GM12878 (cell line): ENCODE measurements around the gene SFXN1. TPM values are rescaled to one million over a fixed set of nuclear protein-coding genes. Genes with fewer than 3 reads are reported as not detected.
"Not testable (repeated sequence)": the region's sequence is repeated elsewhere in the genome, so short reads cannot be mapped to it uniquely, and the experiment has no call there.

Source experiments
- ATAC-seq: fragments of 200-7000 bp; cut with Tn5 transposase; 3 replicates; pipeline ENCODE4 v1.9.1; 2020; ENCODE audit warnings: mild to moderate bottlenecking, moderate library complexity
- BruUV-seq: library from RNA; stranded (reverse); fragments of 400-500 nt; replicated peaks from 2 replicates; lab custom pipeline; 2021; lab: Mats Ljungman, UMichigan
- CTCF ChIA-PET: fragments of 300-600 bp; sonication (Branson Sonifier 250); formaldehyde crosslinking; extraction: SDS; loops from one replicate; lab custom pipeline; 2021; ENCODE audit warnings: inconsistent platforms; lab: Yijun Ruan, JAX
- POLR2A ChIA-PET: fragments of 350-600 bp; formaldehyde crosslinking; extraction: SDS; loops from one replicate; lab custom pipeline; 2021; ENCODE audit warnings: inconsistent platforms; lab: Charles Lee
- RAD21 ChIA-PET: fragments of 300-600 bp; sonication (Branson Sonifier 250); formaldehyde crosslinking; loops from one replicate; lab custom pipeline; 2023; ENCODE audit warnings: antibody characterized with exemption; ENCODE audit not compliant: unreplicated experiment; lab: Charles Lee
- SMC1A ChIA-PET: fragments of 300-600 bp; sonication (Branson Sonifier 250); formaldehyde crosslinking; loops from one replicate; lab custom pipeline; 2023; ENCODE audit not compliant: unreplicated experiment, uncharacterized antibody; lab: Charles Lee
- DNase-seq: peaks from one replicate; pipeline ENCODE4 v3.0.0-alpha.2; 2011; ENCODE audit warnings: low read depth, low spot score
- FAIRE-seq: peaks from 3 replicates; lab custom pipeline; 2011; peaks lifted over from hg19 to GRCh38; lab: Jason Lieb, UNC
- H2AFZ ChIP-seq: 2 replicates; pipeline ENCODE4 v1.6.0; 2011; ENCODE audit warnings: low read depth, low read length, control low read depth; ENCODE audit not compliant: control insufficient read depth
- H3K27ac ChIP-seq: 2 replicates; pipeline ENCODE4 v1.5.1; 2011; ENCODE audit warnings: control low read depth; ENCODE audit not compliant: control insufficient read depth, insufficient read depth
- H3K27me3 ChIP-seq, 2 experiments: replicated peaks in 1 of 2; 2 replicates each; pipeline versions ENCODE4 v1.6.0 to v1.6.1; 2011; ENCODE audit warnings: low read length in 1 of 2; ENCODE audit not compliant: control insufficient read depth in 2 of 2, insufficient read depth in 2 of 2
- H3K36me3 ChIP-seq, 2 experiments: 2 replicates each; pipeline ENCODE4 v1.5.1; 2011; ENCODE audit warnings: low read length in 1 of 2; ENCODE audit not compliant: control insufficient read depth in 2 of 2, insufficient read depth in 2 of 2
- H3K4me1 ChIP-seq: 2 replicates; pipeline ENCODE4 v1.6.1; 2011; ENCODE audit warnings: mild to moderate bottlenecking, low read length, moderate library complexity, mixed read lengths; ENCODE audit not compliant: control insufficient read depth, insufficient read depth
- H3K4me2 ChIP-seq: 2 replicates; pipeline ENCODE4 v1.6.0; 2011; ENCODE audit warnings: control low read depth; ENCODE audit not compliant: control insufficient read depth, insufficient read depth
- H3K4me3 ChIP-seq: fragments of 200-600 bp; sonication (generic); 2 replicates; pipeline ENCODE4 v1.5.1; 2016
- H3K79me2 ChIP-seq: 2 replicates; pipeline ENCODE4 v1.6.0; 2011; ENCODE audit warnings: low read length; ENCODE audit not compliant: control insufficient read depth, insufficient read depth
- H3K9ac ChIP-seq: 2 replicates; pipeline ENCODE4 v1.8.0; 2011; ENCODE audit warnings: low read length, control low read depth, mixed read lengths; ENCODE audit not compliant: control insufficient read depth, insufficient read depth
- H3K9me3 ChIP-seq: replicated peaks from 3 replicates; pipeline ENCODE4 v1.5.1; 2011; ENCODE audit warnings: mild to moderate bottlenecking, low read length; ENCODE audit not compliant: control insufficient read depth, insufficient read depth
- H4K20me1 ChIP-seq: 2 replicates; pipeline ENCODE4 v1.6.0; 2011; ENCODE audit not compliant: control insufficient read depth, insufficient read depth
- CHD2 ChIP-seq: IDR thresholded peaks from 2 replicates; pipeline ENCODE4 v1.6.1; 2011; ENCODE audit warnings: low read depth, low read length, improper control_type of control experiment, borderline replicate concordance
- GABPA ChIP-seq: IDR thresholded peaks from 2 replicates; pipeline ENCODE4 v1.6.1; 2014; ENCODE audit warnings: antibody characterized with exemption, low read depth, mild to moderate bottlenecking, inconsistent platforms
- JUND ChIP-seq: IDR thresholded peaks from 2 replicates; pipeline ENCODE4 v1.6.1; 2012; ENCODE audit warnings: low read depth, mild to moderate bottlenecking, low read length, improper control_type of control experiment, moderate library complexity
- NFYB ChIP-seq: IDR thresholded peaks from 2 replicates; pipeline ENCODE4 v1.6.1; 2011; ENCODE audit warnings: low read depth, mild to moderate bottlenecking, low read length, improper control_type of control experiment, moderate library complexity; ENCODE audit not compliant: insufficient read depth
- NR2F1 ChIP-seq: fragments of 450-650 bp; conservative IDR thresholded peaks from 2 replicates; pipeline ENCODE4 v1.6.1; 2017; ENCODE audit warnings: mild to moderate bottlenecking
- POU2F2 ChIP-seq: IDR thresholded peaks from 3 replicates; pipeline ENCODE4 v1.6.1; 2011; ENCODE audit warnings: low read depth, mild to moderate bottlenecking, low read length, borderline replicate concordance
- RELA ChIP-seq: fragments of 450-650 bp; IDR thresholded peaks from 2 replicates; pipeline ENCODE4 v1.8.0; 2014; ENCODE audit warnings: borderline replicate concordance; ENCODE audit not compliant: partially characterized antibody
- SREBF1 ChIP-seq: IDR thresholded peaks from 2 replicates; pipeline ENCODE4 v1.6.1; 2012; ENCODE audit warnings: mild to moderate bottlenecking, low read length
- TARDBP ChIP-seq: IDR thresholded peaks from 2 replicates; pipeline ENCODE4 v1.6.1; 2016; ENCODE audit warnings: borderline replicate concordance
- ZBED1 ChIP-seq: IDR thresholded peaks from 2 replicates; pipeline ENCODE4 v1.6.1; 2016; ENCODE audit warnings: borderline replicate concordance
- ZNF207 ChIP-seq: fragments of 450-650 bp; IDR thresholded peaks from 2 replicates; pipeline ENCODE4 v1.6.1; 2014; ENCODE audit warnings: antibody characterized with exemption, mild to moderate bottlenecking, borderline replicate concordance
- ZZZ3 ChIP-seq: IDR thresholded peaks from 2 replicates; pipeline ENCODE4 v1.6.1; 2011; ENCODE audit warnings: low read depth; ENCODE audit not compliant: control insufficient read depth, insufficient read length
- WGBS: methylation state at CpG from one replicate; pipeline ENCODE4 v1.1.6; 2016; ENCODE audit warnings: low lambda C conversion rate; ENCODE audit not compliant: insufficient replicate concordance, insufficient coverage; ENCODE audit errors: missing lambda C conversion rate; 5-methylcytosine and 5-hydroxymethylcytosine counted together
- in situ Hi-C: fragments of 300-500 bp; cut with MboI; formaldehyde crosslinking; loops from 9 replicates; pipeline ENCODE4 v1.14.3; 2018; ENCODE audit warnings: mixed read lengths
- intact Hi-C: fragments of 100-400 bp; cut with micrococcal nuclease; formaldehyde crosslinking; loops from one replicate; pipeline ENCODE4 v1.14.2; 2022; ENCODE audit not compliant: unreplicated experiment
- polyA plus RNA-seq, 11 experiments: library from polyadenylated mRNA; depleted of rRNA in 4 of 11; unstranded in 6 of 11; stranded (reverse) in 5 of 11; fragments of >200 nt; fragmentation: Nextera tagmentation in 4 of 11; fragmentation: Illumina TruSeq in 1 of 11; extraction: Ambion mirVana in 4 of 11; extraction: Trizol in 1 of 11; gene quantifications; 1 replicate in 1 of 11; 2 replicates in 10 of 11; pipeline versions ENCODE4 v1.2.1 to v1.2.3, GENCODE V29; 2011 to 2016; ENCODE audit warnings: inconsistent platforms in 2 of 11, missing spikeins in 2 of 11, low read depth in 1 of 11
- total RNA-seq, 4 experiments: library from RNA; depleted of rRNA in 3 of 4; stranded (reverse); fragments of >200 nt in 3 of 4; fragmentation: Illumina TruSeq in 1 of 4; extraction: Trizol in 1 of 4; gene quantifications; 2 replicates each; pipeline versions ENCODE4 v1.2.1 to v1.2.3, GENCODE V29; 2013 to 2021
- TF ChIP-seq, protein P1 (sequence below): IDR thresholded peaks from 2 replicates; pipeline ENCODE4 v1.6.1; 2011; ENCODE audit warnings: mild to moderate bottlenecking, low read depth, low read length, moderate library complexity; ENCODE audit not compliant: insufficient replicate concordance
- TF ChIP-seq, protein P2 (sequence below): IDR thresholded peaks from 2 replicates; pipeline ENCODE4 v1.6.1; 2012; ENCODE audit warnings: low read depth, low read length, improper control_type of control experiment

The SFXN1 gene
- total and polyA plus RNA-seq, 10 of the 15 experiments (the other 5 are each of a cell fraction or from before 2014, with no cell fraction given) = 18.0 to 248 (median 103) TPM

DNA sequence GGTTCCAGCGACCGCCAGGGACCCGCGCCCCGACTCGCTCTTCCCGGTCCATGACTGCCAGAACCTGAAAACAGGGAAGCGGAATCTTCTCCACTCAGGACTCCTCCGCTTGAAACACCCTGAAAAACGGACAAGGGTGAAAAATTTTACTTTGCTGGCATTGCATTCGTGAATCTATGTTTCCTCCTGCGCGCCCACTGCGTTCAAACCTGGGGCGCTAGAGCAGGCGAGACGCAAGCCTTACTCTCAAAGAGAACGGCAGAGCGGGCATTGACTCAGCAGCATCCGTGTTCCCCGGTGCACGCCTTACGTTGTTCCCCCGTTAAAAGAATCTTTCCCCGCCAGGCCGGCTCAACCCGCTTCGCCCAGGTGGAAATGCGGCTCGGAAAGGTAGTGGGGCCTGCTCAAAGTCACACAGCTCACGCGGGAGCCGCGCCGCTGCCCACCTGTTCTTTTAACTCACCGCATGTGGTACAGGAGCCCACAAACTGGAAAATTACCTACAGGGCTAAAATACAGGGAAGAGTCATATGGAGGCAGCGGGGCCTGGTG, 33.4 kb upstream of the SFXN1 start:
- no peak overlapping the region for H3K4me3 ChIP-seq
- intact Hi-C loops (loop anchor here (1.0 kb wide), 1 partner anchor 494 kb away; no protein-coding TSS in a partner anchor), in situ Hi-C loops (loop anchor here (5.0 kb wide), 1 partner anchor 493 kb away; no protein-coding TSS in a partner anchor)
- no peaks in the 10 kb centered on the region for H3K36me3 ChIP-seq
- H3K27me3 ChIP-seq = peaks cover 7 to 13% of the 10 kb centered on the region in 2 experiments; a peak in 3 of 4 replicates
- H3K79me2 ChIP-seq = no peaks in the 10 kb centered on the region
- H4K20me1 ChIP-seq = no peaks in the 10 kb centered on the region
- H3K9me3 ChIP-seq = no peaks in the 10 kb centered on the region
- no peaks in the 10 kb centered on the region for H3K4me1 ChIP-seq
- SMC1A ChIA-PET = no interaction called here
- POLR2A ChIA-PET = no interaction called here
- no peak overlapping the region for H3K9ac ChIP-seq
- H3K4me2 ChIP-seq = no peak overlapping the region
- RAD21 ChIA-PET = no interaction called here
- FAIRE-seq = no peak
- CTCF ChIA-PET = no interaction called here
- ATAC-seq = no peak
- no TSS peak for BruUV-seq
- DNase-seq = no peak
- no peak overlapping the region for H3K27ac ChIP-seq
- H2AFZ ChIP-seq = no peak overlapping the region
- 34% methylated on average over 37 of the region's 37 CpGs for WGBS
- TF ChIP-seq, protein P1, sequence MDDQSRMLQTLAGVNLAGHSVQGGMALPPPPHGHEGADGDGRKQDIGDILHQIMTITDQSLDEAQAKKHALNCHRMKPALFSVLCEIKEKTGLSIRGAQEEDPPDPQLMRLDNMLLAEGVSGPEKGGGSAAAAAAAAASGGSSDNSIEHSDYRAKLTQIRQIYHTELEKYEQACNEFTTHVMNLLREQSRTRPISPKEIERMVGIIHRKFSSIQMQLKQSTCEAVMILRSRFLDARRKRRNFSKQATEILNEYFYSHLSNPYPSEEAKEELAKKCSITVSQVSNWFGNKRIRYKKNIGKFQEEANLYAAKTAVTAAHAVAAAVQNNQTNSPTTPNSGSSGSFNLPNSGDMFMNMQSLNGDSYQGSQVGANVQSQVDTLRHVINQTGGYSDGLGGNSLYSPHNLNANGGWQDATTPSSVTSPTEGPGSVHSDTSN = no peak
- TF ChIP-seq SREBF1 (no peak), RELA (no peak), ZBED1 (no peak), NR2F1 (no peak), CHD2 (no peak), TARDBP (no peak), ZNF207 (no peak), POU2F2 (no peak), JUND (no peak), NFYB (no peak), GABPA (no peak), ZZZ3 (no peak)
- TF ChIP-seq, protein P2, sequence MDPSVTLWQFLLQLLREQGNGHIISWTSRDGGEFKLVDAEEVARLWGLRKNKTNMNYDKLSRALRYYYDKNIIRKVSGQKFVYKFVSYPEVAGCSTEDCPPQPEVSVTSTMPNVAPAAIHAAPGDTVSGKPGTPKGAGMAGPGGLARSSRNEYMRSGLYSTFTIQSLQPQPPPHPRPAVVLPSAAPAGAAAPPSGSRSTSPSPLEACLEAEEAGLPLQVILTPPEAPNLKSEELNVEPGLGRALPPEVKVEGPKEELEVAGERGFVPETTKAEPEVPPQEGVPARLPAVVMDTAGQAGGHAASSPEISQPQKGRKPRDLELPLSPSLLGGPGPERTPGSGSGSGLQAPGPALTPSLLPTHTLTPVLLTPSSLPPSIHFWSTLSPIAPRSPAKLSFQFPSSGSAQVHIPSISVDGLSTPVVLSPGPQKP = no peak

DNA sequence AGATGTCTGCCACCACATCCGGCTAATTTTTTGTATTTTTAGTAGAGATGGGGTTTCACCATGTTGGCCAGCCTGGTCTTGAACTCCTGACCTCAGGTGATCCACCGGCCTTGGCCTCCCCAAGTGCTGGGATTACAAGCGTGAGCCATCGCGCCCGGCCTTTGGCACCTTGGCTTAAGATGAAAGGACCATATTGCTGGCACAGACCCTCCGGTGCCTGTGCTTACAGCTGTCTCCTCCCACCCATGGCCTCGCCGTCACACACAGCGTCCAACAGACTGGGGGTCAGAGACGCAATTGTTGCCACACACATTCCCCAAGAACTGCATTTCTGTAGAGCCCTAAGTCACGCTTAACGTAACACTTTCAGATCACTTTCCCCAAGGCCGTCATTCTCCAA, 32.0 kb upstream of the SFXN1 start:
- DNase-seq, H3K36me3 ChIP-seq, H3K4me3 ChIP-seq, H2AFZ ChIP-seq, RAD21 ChIA-PET, H3K9me3 ChIP-seq, H4K20me1 ChIP-seq, CTCF ChIA-PET, H3K79me2 ChIP-seq, H3K9ac ChIP-seq, intact Hi-C loops, BruUV-seq, H3K4me2 ChIP-seq, H3K27ac ChIP-seq, SMC1A ChIA-PET, H3K4me1 ChIP-seq, FAIRE-seq, ATAC-seq, POLR2A ChIA-PET: not testable (repeated sequence)
- in situ Hi-C loops = loop anchor here (5.0 kb wide), 1 partner anchor 494 kb away; no protein-coding TSS in a partner anchor
- H3K27me3 ChIP-seq = peaks cover 7 to 13% of the 10 kb centered on the region in 2 experiments; a peak in 3 of 4 replicates
- 70% methylated on average over 14 of the region's 14 CpGs for WGBS
